HPDE6-E6E7 (cell line): ENCODE data around the gene TBC1D22A.

Experiments
- DNase-seq: peaks from one replicate; pipeline ENCODE4 v3.0.0; 2011; ENCODE audit warnings: missing footprints; ENCODE audit errors: extremely low spot score

The TBC1D22A gene

GRCh38 chr22:46835693-46836092 is 73.2 kb downstream of the TBC1D22A start:
- no peak for DNase-seq

GRCh38 chr22:46841522-46841921 is 79.1 kb downstream of the TBC1D22A start:
- DNase-seq: no peak

- DNase-seq: peak; percentile 39
These were observed 80.2 kb downstream of the TBC1D22A start for GRCh38 chr22:46842606-46843005.

- DNase-seq: no peak
These were observed 81.4 kb downstream of the TBC1D22A start for GRCh38 chr22:46843821-46844255.

GRCh38 chr22:46844606-46845210 is 82.3 kb downstream of the TBC1D22A start:
- no peak for DNase-seq

DNA sequence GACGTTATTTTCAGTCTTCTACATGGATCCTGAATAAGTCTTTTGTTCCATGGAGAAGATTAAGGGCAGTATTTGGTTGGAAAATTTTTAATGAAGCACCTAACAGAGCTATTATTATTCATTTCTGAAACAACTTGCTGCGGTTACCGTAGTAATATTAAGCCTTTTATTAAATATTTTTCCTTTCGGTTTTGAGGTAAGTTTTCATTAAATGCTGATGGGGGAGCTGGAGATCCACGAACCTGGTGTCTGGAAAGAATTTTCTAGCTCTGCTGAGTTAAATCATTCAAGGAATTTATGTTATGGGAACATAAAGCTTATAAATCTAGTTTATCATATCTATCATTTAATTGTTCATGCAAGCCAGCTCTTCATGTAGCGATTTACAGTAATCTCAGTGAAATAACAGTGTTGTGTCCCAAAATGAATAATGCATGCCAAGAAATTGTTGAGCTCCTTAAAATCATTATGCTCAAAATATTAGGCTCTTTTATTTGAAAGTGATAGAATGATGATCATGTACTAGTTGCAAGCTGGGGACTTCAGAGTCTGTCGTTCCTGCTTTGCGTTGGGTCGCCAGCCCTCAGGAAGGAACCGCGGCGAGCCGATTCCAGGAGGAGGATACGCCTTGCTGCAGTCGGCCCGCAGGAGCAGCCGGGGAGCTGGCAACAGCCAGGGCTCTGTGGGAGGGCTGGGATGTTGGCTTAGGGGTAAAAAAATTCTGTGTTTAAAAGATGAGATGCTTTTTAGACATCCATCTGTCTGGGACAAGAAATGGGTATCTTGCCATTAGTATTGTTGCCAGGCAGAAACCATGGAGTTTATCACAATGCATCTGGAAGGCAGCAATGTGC is 83.1 kb downstream of the TBC1D22A start:
- no peak for DNase-seq

GRCh38 chr22:46846150-46846831 is 83.8 kb downstream of the TBC1D22A start:
- DNase-seq: peak; percentile 38

DNA sequence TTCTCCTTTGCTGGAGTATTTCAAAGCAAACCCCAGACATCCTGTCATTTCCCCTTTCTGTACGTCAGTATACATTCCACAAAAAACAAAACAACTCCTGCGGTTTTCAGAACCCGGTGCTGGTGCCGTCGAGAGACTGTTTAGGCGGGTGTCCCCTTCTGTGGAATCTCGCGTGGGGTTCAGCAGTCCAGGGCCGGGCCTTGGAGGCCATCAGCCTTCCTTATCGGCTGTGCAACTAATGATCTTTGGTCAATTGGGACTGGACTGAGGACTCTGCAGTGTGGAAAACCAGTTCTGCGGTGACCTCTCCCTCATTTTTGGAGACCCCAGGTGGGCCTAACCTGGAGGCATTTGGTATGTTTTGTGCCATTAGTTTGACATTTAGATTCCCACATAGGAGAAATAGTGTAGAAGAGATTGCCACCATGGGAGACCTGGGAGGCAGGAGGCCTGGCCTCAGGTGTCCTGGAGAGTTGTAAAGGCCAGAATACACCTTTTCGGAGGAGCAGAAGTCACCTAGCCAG is 84.4 kb downstream of the TBC1D22A start:
- no peak for DNase-seq

GRCh38 chr22:46848197-46848596 is 85.7 kb downstream of the TBC1D22A start:
- peak; percentile 23 for DNase-seq

- DNase-seq: no peak
These were observed 86.7 kb downstream of the TBC1D22A start for GRCh38 chr22:46849101-46849500.

DNA sequence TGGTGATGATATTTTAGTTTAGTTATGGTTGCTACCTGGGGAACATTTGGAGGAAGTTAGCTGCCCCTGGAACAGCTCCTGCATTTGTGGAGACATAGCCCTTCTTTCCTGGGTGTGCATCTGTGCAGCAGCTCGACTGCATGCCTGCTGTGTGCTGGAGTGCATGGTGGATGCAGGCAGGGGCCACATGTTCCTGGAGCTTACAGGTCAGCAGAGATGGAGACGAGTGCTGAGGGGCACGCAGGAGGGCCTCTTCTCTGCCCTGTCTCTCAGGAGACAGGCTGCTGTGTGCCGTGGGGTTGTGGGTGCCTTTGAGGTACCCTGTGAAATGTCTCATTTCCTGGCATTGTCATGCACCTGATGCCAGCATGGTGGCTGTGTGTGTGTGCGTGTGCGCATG is 87.5 kb downstream of the TBC1D22A start:
- DNase-seq: no peak

GRCh38 chr22:46851311-46851710 is 88.9 kb downstream of the TBC1D22A start:
- no peak for DNase-seq

GRCh38 chr22:46851941-46852340 is 89.5 kb downstream of the TBC1D22A start:
- no peak for DNase-seq

GRCh38 chr22:46852771-46853170 is 90.3 kb downstream of the TBC1D22A start:
- DNase-seq: no peak

GRCh38 chr22:46853191-46853590 is 90.7 kb downstream of the TBC1D22A start:
- DNase-seq: no peak

DNA sequence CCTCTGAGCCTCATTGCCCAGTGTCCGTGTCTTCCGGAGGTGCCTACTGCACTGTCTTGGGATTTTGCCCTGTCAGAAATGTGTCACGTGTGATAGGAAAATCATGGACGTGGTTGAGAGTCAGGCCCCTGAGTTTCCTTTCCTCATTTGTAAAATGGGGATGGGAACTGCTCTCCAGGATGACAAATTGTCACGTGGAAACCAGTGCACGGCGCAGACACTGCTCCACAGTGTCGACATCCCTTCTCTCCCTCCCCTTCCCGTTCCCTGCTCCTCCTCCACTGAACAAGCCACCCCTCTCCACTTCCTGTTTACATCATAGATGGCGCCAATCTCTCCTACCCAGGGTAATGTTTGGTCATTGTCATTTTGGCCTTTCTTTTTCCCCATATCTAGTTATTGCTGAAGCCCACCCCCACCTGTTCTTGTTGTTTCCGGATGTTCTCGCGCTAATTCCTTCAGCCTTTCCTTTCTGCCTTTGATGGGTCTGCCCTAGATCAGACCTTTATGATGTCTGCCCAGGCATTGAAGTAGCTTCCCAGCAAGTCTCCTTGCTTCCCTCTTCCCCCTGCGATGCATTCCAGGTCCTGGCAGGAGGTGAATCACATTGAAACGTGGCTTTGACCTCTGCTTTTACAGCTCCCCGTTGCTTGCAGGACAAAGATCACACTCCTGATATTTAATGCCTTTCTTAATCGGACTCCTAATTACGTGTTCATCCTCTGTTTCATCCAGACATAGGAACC is 91.8 kb downstream of the TBC1D22A start:
- DNase-seq: no peak

- DNase-seq: no peak
These were observed 93.2 kb downstream of the TBC1D22A start for GRCh38 chr22:46855681-46856080.

DNA sequence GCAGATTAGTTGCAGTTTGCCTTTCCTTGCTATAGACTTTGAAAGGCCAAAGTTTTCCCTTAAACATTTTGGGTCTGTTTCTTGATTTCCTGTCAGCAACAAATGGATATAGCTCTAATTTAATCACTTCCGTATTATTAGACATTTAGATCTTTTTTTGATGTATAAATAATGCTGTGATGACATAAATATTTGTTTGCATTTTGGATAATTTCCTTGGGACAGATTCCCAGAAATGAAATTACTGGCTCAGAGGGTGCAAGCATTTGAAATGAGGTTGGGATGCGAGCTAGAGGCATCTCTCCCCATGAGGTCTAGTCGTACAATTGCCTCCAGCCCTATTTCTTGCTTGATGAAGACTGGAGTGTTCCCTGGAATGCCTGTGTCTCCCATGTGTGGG is 94.2 kb downstream of the TBC1D22A start:
- no peak for DNase-seq

DNA sequence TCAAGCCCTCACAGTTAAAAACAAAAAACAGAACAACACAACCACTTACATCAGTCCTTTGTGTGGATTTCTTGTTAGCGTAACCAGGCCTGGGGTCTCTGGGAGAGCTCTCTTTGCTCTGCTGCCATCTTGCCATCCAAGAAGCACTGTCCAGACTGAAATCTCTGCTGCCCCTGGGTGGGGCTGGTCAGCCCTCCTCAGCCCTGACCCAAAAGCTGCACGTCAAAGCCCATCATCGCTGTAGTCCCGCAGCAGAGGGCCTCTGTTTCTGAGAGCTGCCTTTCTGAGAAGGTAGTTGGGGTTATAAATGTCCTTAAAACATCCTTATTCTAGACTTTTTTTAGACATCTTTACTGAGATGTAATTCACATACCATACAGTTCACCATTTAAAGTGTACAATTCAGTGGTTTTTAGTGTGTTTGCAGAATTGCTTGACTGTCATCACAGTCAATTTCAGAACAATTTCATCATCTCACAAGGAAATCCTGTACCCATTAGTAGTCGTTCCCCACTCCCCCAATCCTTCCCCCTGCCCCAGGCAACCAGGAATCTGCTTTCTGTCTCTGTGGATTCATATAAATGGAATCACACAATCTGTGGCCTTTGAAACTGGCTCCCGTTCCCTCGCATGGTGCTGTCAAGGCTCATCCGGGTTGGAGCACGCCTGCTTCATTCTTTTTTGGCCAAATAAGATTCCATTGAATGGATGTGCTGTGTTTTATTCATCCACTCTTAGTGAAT is 94.9 kb downstream of the TBC1D22A start:
- no peak for DNase-seq

DNA sequence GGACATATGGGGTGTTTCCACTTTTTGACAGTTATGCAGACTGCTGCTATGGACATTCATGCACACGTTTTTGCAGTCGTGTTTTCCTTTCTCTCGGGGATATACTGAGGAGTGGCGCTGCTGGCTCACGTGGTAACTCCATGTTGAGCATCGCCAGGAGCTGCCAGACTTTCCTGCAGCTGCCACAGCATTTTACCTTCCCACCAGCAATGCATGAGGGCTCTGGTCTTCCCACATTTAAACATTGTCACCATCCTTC is 95.4 kb downstream of the TBC1D22A start:
- no peak for DNase-seq

- no peak for DNase-seq
These were observed 95.8 kb downstream of the TBC1D22A start for GRCh38 chr22:46858181-46858771.
